ENCODE measurements around the gene MGST3. TPM values are rescaled to one million over a fixed set of nuclear protein-coding genes. Genes with fewer than 3 reads are reported as not detected.

Gene MGST3
- polyA plus RNA-seq, 1 donor (not counting 4 experiments of a cell fraction or from before 2014, with no cell fraction given), result 319 TPM

GRCh38 chr1:165697491-165697880 lies 66.5 kb downstream of the MGST3 start:
- peak overlapping the region; percentile 17 for H2AFZ ChIP-seq (ENCODE audit: control insufficient read depth, low read length)
- H3K9me1 ChIP-seq (ENCODE audit: control insufficient read depth, extremely low read depth, insufficient read depth, low read length), result no peaks in the 10 kb centered on the region
- H4K20me1 ChIP-seq (ENCODE audit: control insufficient read depth, extremely low read depth, insufficient read depth, low read length), result no peaks in the 10 kb centered on the region
- H3K27ac ChIP-seq (ENCODE audit: control insufficient read depth, insufficient read depth, low read length), result peak overlapping the region; percentile 78
- FAIRE-seq, result no peak
- H3K36me3 ChIP-seq (ENCODE audit: control insufficient read depth in 2 of 2, extremely low read depth in 1 of 2, insufficient read depth in 2 of 2, low read length in 2 of 2), result no peaks in the 10 kb centered on the region
- H3K9me3 ChIP-seq (ENCODE audit: control insufficient read depth, low read depth, low read length), result no peaks in the 10 kb centered on the region
- H3K27me3 ChIP-seq (ENCODE audit: control insufficient read depth, extremely low read depth, insufficient read depth, low read length), result no peaks in the 10 kb centered on the region
- peak overlapping the region; percentile 83 for H3K4me2 ChIP-seq (ENCODE audit: control insufficient read depth, extremely low read depth, insufficient read depth, low read depth, low read length)
- H3K4me1 ChIP-seq (ENCODE audit: control insufficient read depth, extremely low read depth, insufficient read depth, low read length), result peaks cover 16% of the 10 kb centered on the region
- peaks cover 29% of the 10 kb centered on the region for H3K79me2 ChIP-seq (ENCODE audit: control insufficient read depth, insufficient read depth, low read length)
- TF ChIP-seq EZH2 (IDR thresholded peaks at IDR 0.05; ENCODE audit: low read length) (no peak), CTCF (optimal IDR thresholded peaks at IDR 0.05 in 1 of 3, IDR thresholded peaks at IDR 0.05 in 1 of 3, conservative IDR thresholded peaks at IDR 0.05 in 1 of 3; ENCODE audit: extremely low read depth in 1 of 3, insufficient read depth in 2 of 3, low read length in 3 of 3) (no peak)
- dilution Hi-C loops (cut with MboI; ENCODE audit: extremely low pct_ligation_motif_present, low sequenced_read_pairs), result no loop called here
- peak overlapping the region; percentile 81 to 87 (median 85) for H3K4me3 ChIP-seq (ENCODE audit: control insufficient read depth in 2 of 3, extremely low read depth in 1 of 3, insufficient read depth in 2 of 3, low read depth in 1 of 3, low read length in 3 of 3)
- no peak for DNase-seq (ENCODE audit: low read depth, low spot score)
- peak overlapping the region; percentile 86 for H3K9ac ChIP-seq (ENCODE audit: control insufficient read depth, extremely low read depth, insufficient read depth, low read length)

GRCh38 chr1:165697881-165698760 lies 67.1 kb downstream of the MGST3 start, which contains the start of gene ALDH9A1:
Gene ALDH9A1, minus strand, starts transcription at chr1:165698562. Its CDS starts 4 bp downstream, at chr1:165698558.
- Histone ChIP-seq H3K27ac (ENCODE audit: control insufficient read depth, insufficient read depth, low read length) (peak within 1 kb of the TSS; percentile 78), H4K20me1 (ENCODE audit: control insufficient read depth, extremely low read depth, insufficient read depth, low read length) (no peaks in the 10 kb centered on the region), H3K36me3 (ENCODE audit: control insufficient read depth in 2 of 2, extremely low read depth in 1 of 2, insufficient read depth in 2 of 2, low read length in 2 of 2) (no peaks in the 10 kb centered on the region), H3K9me1 (ENCODE audit: control insufficient read depth, extremely low read depth, insufficient read depth, low read length) (no peaks in the 10 kb centered on the region), H3K4me1 (ENCODE audit: control insufficient read depth, extremely low read depth, insufficient read depth, low read length) (peaks cover 16% of the 10 kb centered on the region), H3K27me3 (ENCODE audit: control insufficient read depth, extremely low read depth, insufficient read depth, low read length) (no peaks in the 10 kb centered on the region), H3K79me2 (ENCODE audit: control insufficient read depth, insufficient read depth, low read length) (peaks cover 29% of the 10 kb centered on the region), H2AFZ (ENCODE audit: control insufficient read depth, low read length) (peak within 1 kb of the TSS; percentile 98), H3K4me2 (ENCODE audit: control insufficient read depth, extremely low read depth, insufficient read depth, low read depth, low read length) (peak within 1 kb of the TSS; percentile 87), H3K9me3 (ENCODE audit: control insufficient read depth, low read depth, low read length) (no peaks in the 10 kb centered on the region), H3K9ac (ENCODE audit: control insufficient read depth, extremely low read depth, insufficient read depth, low read length) (peak within 1 kb of the TSS; percentile 86), H3K4me3 (ENCODE audit: control insufficient read depth in 2 of 3, extremely low read depth in 1 of 3, insufficient read depth in 2 of 3, low read depth in 1 of 3, low read length in 3 of 3) (peak within 1 kb of the TSS; percentile 81 to 87 (median 85))
- TF ChIP-seq CTCF (optimal IDR thresholded peaks at IDR 0.05 in 1 of 3, IDR thresholded peaks at IDR 0.05 in 1 of 3, conservative IDR thresholded peaks at IDR 0.05 in 1 of 3; ENCODE audit: extremely low read depth in 1 of 3, insufficient read depth in 2 of 3, low read length in 3 of 3) (peak; percentile 22 to 43 (median 22)), EZH2 (IDR thresholded peaks at IDR 0.05; ENCODE audit: low read length) (no peak)
- peak; percentile 33 for DNase-seq (ENCODE audit: low read depth, low spot score)
- FAIRE-seq, result no peak
- dilution Hi-C loops (cut with MboI; ENCODE audit: extremely low pct_ligation_motif_present, low sequenced_read_pairs), result no loop called here

Data from keratinocyte (primary cell).